CD4-positive, CD25-positive, alpha-beta regulatory T cell (primary cell): Measurements from ENCODE around the gene HMGXB4. TPM values are rescaled to one million over a fixed set of nuclear protein-coding genes. Genes with fewer than 3 reads are reported as not detected.
A peak's percentile ranks its signal among the peaks of the same experiment; 100 is the strongest.

Source experiments
- ATAC-seq, 2 donors: fragments of 150-1000 bp; cut with Tn5 transposase; one replicate each; pipeline ENCODE4 v1.10.0; 2021; ENCODE audit warnings: low read depth in 2 of 2, moderate number of reproducible peaks in 2 of 2, moderate library complexity in 1 of 2
- DNase-seq, 3 donors: peaks; one replicate each; pipeline versions ENCODE4 v3.0.0 to v3.0.0-alpha.2; 2012 to 2022; ENCODE audit warnings: mixed read lengths in 1 of 3
- H3K27ac ChIP-seq: one replicate; pipeline ENCODE4 v1.7.0; 2013; ENCODE audit warnings: mild to moderate bottlenecking, low read length; ENCODE audit not compliant: insufficient read depth, poor library complexity, severe bottlenecking
- H3K27me3 ChIP-seq: one replicate; pipeline ENCODE4 v1.7.0; 2013; ENCODE audit warnings: low read length; ENCODE audit not compliant: control insufficient read depth, insufficient read depth
- H3K36me3 ChIP-seq: one replicate; pipeline ENCODE4 v1.7.0; 2013; ENCODE audit warnings: mild to moderate bottlenecking, low read length, moderate library complexity; ENCODE audit not compliant: control insufficient read depth, insufficient read depth
- H3K4me1 ChIP-seq: 2 replicates; pipeline ENCODE4 v1.7.0; 2013; ENCODE audit warnings: mild to moderate bottlenecking, low read length; ENCODE audit not compliant: insufficient read depth, control insufficient read depth, poor library complexity, severe bottlenecking
- H3K4me3 ChIP-seq: one replicate; pipeline ENCODE4 v1.7.0; 2013; ENCODE audit warnings: low read depth, mild to moderate bottlenecking, low read length, moderate library complexity
- H3K9me3 ChIP-seq, 2 experiments: 1 replicate in 1 of 2; 2 replicates in 1 of 2; pipeline ENCODE4 v1.7.0; 2013; ENCODE audit warnings: low read length in 2 of 2, mild to moderate bottlenecking in 1 of 2, moderate library complexity in 1 of 2; ENCODE audit not compliant: control insufficient read depth in 2 of 2
- H3K27ac Mint-ChIP-seq, 3 donors: one replicate each; pipeline ENCODE4 v1.8.0; 2020 to 2022; ENCODE audit warnings: mild to moderate bottlenecking in 3 of 3, mixed read lengths in 3 of 3, moderate library complexity in 2 of 3
- H3K27me3 Mint-ChIP-seq: one replicate; pipeline ENCODE4 v1.8.0; 2022; ENCODE audit warnings: mild to moderate bottlenecking, mixed read lengths
- H3K36me3 Mint-ChIP-seq: one replicate; pipeline ENCODE4 v1.8.0; 2020; ENCODE audit warnings: mixed read lengths
- H3K4me1 Mint-ChIP-seq, 4 donors: one replicate each; pipeline ENCODE4 v1.8.0; 2020 to 2022; ENCODE audit warnings: mixed read lengths in 4 of 4, mild to moderate bottlenecking in 1 of 4
- H3K4me3 Mint-ChIP-seq, 4 donors: one replicate each; pipeline ENCODE4 v1.8.0; 2020 to 2022; ENCODE audit warnings: mild to moderate bottlenecking in 4 of 4, mixed read lengths in 4 of 4, moderate library complexity in 3 of 4
- H3K9me3 Mint-ChIP-seq, 7 donors: one replicate each; pipeline ENCODE4 v1.8.0; 2020 to 2022; ENCODE audit warnings: mixed read lengths in 7 of 7, mild to moderate bottlenecking in 3 of 7, moderate library complexity in 2 of 7
- polyA plus RNA-seq, 4 donors: library from polyadenylated mRNA; unstranded; fragments of 300-500 nt; fragmentation: Illumina TruSeq; gene quantifications; one replicate each; pipeline ENCODE4 v1.2.3, GENCODE V29; 2021
- total RNA-seq: library from RNA; stranded (reverse); gene quantifications from one replicate; pipeline ENCODE4 v1.2.3, GENCODE V29; 2022

HMGXB4 gene
- total and polyA plus RNA-seq, 5 donors from 2014 or later: 16.1 to 48.4 (median 17.8) TPM

- Mint-ChIP-seq H3K36me3 (peaks cover 9% of the 10 kb centered on the region), H3K27me3 (no peaks in the 10 kb centered on the region), H3K4me3 (peak overlapping the region; percentile 15 to 70 (median 49)), H3K9me3 (peaks cover 0 to 2% (median 0%) of the 10 kb centered on the region in 7 donors), H3K27ac (peak overlapping the region; percentile 88 to 98 (median 95)), H3K4me1 (peaks cover 23 to 93% (median 70%) of the 10 kb centered on the region in 4 donors)
- peaks cover 4% of the 10 kb centered on the region for H3K36me3 ChIP-seq
- H3K27me3 ChIP-seq: no peaks in the 10 kb centered on the region
- ATAC-seq (no peak), DNase-seq (no peak)
- H3K4me1 ChIP-seq: peaks cover 76% of the 10 kb centered on the region
- no peaks in the 10 kb centered on the region for H3K9me3 ChIP-seq
- H3K27ac ChIP-seq: peak overlapping the region; percentile 68
- H3K4me3 ChIP-seq: no peak overlapping the region
Measured at GRCh38 chr22:35305525-35306070, 48.3 kb downstream of the HMGXB4 start.

GRCh38 chr22:35306350-35306967 lies 49.2 kb downstream of the HMGXB4 start:
- H3K4me1 Mint-ChIP-seq: peaks cover 23 to 93% (median 72%) of the 10 kb centered on the region in 4 donors

GRCh38 chr22:35307372-35307771 lies 50.1 kb downstream of the HMGXB4 start:
- Histone ChIP-seq H3K4me1 (peaks cover 79% of the 10 kb centered on the region), H3K9me3 (no peaks in the 10 kb centered on the region), H3K4me3 (no peak overlapping the region), H3K36me3 (peaks cover 4% of the 10 kb centered on the region), H3K27me3 (no peaks in the 10 kb centered on the region), H3K27ac (peak overlapping the region; percentile 48)
- Mint-ChIP-seq H3K4me3 (peak overlapping the region in 2 of 4 donors; percentile 34 to 84), H3K27me3 (no peaks in the 10 kb centered on the region), H3K9me3 (peaks cover 0 to 2% (median 0%) of the 10 kb centered on the region in 7 donors), H3K36me3 (peaks cover 10% of the 10 kb centered on the region), H3K4me1 (peaks cover 23 to 97% (median 72%) of the 10 kb centered on the region in 4 donors), H3K27ac (peak overlapping the region; percentile 88 to 95 (median 93))
- ATAC-seq: no peak
- DNase-seq: no peak

More at GRCh38 chr22:35306350-35306967, 49.2 kb downstream of the HMGXB4 start:
- Histone ChIP-seq H3K4me1 (peaks cover 76% of the 10 kb centered on the region), H3K36me3 (peaks cover 4% of the 10 kb centered on the region), H3K4me3 (peak overlapping the region; percentile 54), H3K9me3 (no peaks in the 10 kb centered on the region), H3K27me3 (no peaks in the 10 kb centered on the region), H3K27ac (peak overlapping the region; percentile 68)
- peak; percentile 76 to 84 for ATAC-seq
- peaks cover 9% of the 10 kb centered on the region for H3K36me3 Mint-ChIP-seq
- no peaks in the 10 kb centered on the region for H3K27me3 Mint-ChIP-seq
- peaks cover 0 to 2% (median 0%) of the 10 kb centered on the region in 7 donors for H3K9me3 Mint-ChIP-seq
- peak overlapping the region; percentile 88 to 95 (median 93) for H3K27ac Mint-ChIP-seq
- peak overlapping the region; percentile 34 to 84 (median 55) for H3K4me3 Mint-ChIP-seq
- peak in 2 of 3 donors; percentile 40 to 69 for DNase-seq

GRCh38 chr22:35307892-35308291 lies 50.6 kb downstream of the HMGXB4 start:
- DNase-seq: no peak
- peaks cover 0 to 2% (median 0%) of the 10 kb centered on the region in 7 donors for H3K9me3 Mint-ChIP-seq
- peaks cover 83% of the 10 kb centered on the region for H3K4me1 ChIP-seq
- peak overlapping the region in 2 of 4 donors; percentile 22 to 73 for H3K4me3 Mint-ChIP-seq
- no peaks in the 10 kb centered on the region for H3K27me3 Mint-ChIP-seq
- H3K4me1 Mint-ChIP-seq: peaks cover 27 to 97% (median 74%) of the 10 kb centered on the region in 4 donors
- H3K27me3 ChIP-seq: no peaks in the 10 kb centered on the region
- H3K9me3 ChIP-seq: no peaks in the 10 kb centered on the region
- H3K27ac Mint-ChIP-seq: peak overlapping the region; percentile 88 to 95 (median 93)
- ATAC-seq: no peak
- peaks cover 4% of the 10 kb centered on the region for H3K36me3 ChIP-seq
- H3K4me3 ChIP-seq: no peak overlapping the region
- peaks cover 13% of the 10 kb centered on the region for H3K36me3 Mint-ChIP-seq
- peak overlapping the region; percentile 62 for H3K27ac ChIP-seq

- DNase-seq (peak in 1 of 3 donors; percentile 54), ATAC-seq (peak in 1 of 2 donors; percentile 20)
- Histone ChIP-seq H3K9me3 (no peaks in the 10 kb centered on the region), H3K27ac (peak overlapping the region; percentile 62), H3K36me3 (no peaks in the 10 kb centered on the region), H3K27me3 (no peaks in the 10 kb centered on the region), H3K4me3 (peak overlapping the region; percentile 62), H3K4me1 (peaks cover 86% of the 10 kb centered on the region)
- peaks cover 0 to 2% (median 0%) of the 10 kb centered on the region in 7 donors for H3K9me3 Mint-ChIP-seq
- peak overlapping the region; percentile 86 to 93 (median 88) for H3K27ac Mint-ChIP-seq
- H3K4me1 Mint-ChIP-seq: peaks cover 32 to 99% (median 75%) of the 10 kb centered on the region in 4 donors
- H3K27me3 Mint-ChIP-seq: no peaks in the 10 kb centered on the region
- H3K36me3 Mint-ChIP-seq: peaks cover 9% of the 10 kb centered on the region
- H3K4me3 Mint-ChIP-seq: peak overlapping the region; percentile 73 to 82 (median 77)
Measured at GRCh38 chr22:35308480-35309021, 51.3 kb downstream of the HMGXB4 start.

GRCh38 chr22:35310556-35311550 lies 53.6 kb downstream of the HMGXB4 start:
- no peaks in the 10 kb centered on the region for H3K36me3 ChIP-seq
- peak overlapping the region; percentile 47 for H3K27ac ChIP-seq
- no peak for ATAC-seq
- peaks cover 95% of the 10 kb centered on the region for H3K4me1 ChIP-seq
- H3K27me3 ChIP-seq: no peaks in the 10 kb centered on the region
- no peaks in the 10 kb centered on the region for H3K27me3 Mint-ChIP-seq
- H3K36me3 Mint-ChIP-seq: peaks cover 5% of the 10 kb centered on the region
- H3K9me3 ChIP-seq: no peaks in the 10 kb centered on the region
- H3K27ac Mint-ChIP-seq: peak overlapping the region; percentile 89 to 96 (median 90)
- DNase-seq: peak in 1 of 3 donors; percentile 68
- peaks cover 0 to 2% (median 0%) of the 10 kb centered on the region in 7 donors for H3K9me3 Mint-ChIP-seq
- H3K4me3 ChIP-seq: peak overlapping the region; percentile 70
- H3K4me3 Mint-ChIP-seq: peak overlapping the region; percentile 20 to 91 (median 84)
- peaks cover 33 to 100% (median 76%) of the 10 kb centered on the region in 4 donors for H3K4me1 Mint-ChIP-seq

- peaks cover 28 to 99% (median 73%) of the 10 kb centered on the region in 4 donors for H3K4me1 Mint-ChIP-seq
Measured at GRCh38 chr22:35311551-35311999, 54.3 kb downstream of the HMGXB4 start.

More at GRCh38 chr22:35311551-35311999, 54.3 kb downstream of the HMGXB4 start:
- Histone ChIP-seq H3K4me3 (peak overlapping the region; percentile 70), H3K27me3 (no peaks in the 10 kb centered on the region), H3K9me3 (no peaks in the 10 kb centered on the region), H3K4me1 (peaks cover 94% of the 10 kb centered on the region), H3K27ac (peak overlapping the region; percentile 47), H3K36me3 (no peaks in the 10 kb centered on the region)
- DNase-seq: no peak
- Mint-ChIP-seq H3K27me3 (no peaks in the 10 kb centered on the region), H3K36me3 (peaks cover 5% of the 10 kb centered on the region), H3K27ac (peak overlapping the region; percentile 60 to 90 (median 89)), H3K9me3 (peaks cover 0 to 2% (median 0%) of the 10 kb centered on the region in 7 donors), H3K4me3 (peak overlapping the region; percentile 20 to 91 (median 84))
- ATAC-seq: no peak
